Activated CD8-positive, alpha-beta memory T cell treated with anti-CD3 and anti-CD28 coated beads, Interleukin-2, amount 50 U/mL, for 1 hour (primary cell): ENCODE measurements around the gene C14orf39.

ENCODE experiments used
- DNase-seq: peaks from one replicate; pipeline ENCODE4 v3.0.0-alpha.2; 2020; ENCODE audit errors: extremely low read depth

Gene C14orf39

DNA sequence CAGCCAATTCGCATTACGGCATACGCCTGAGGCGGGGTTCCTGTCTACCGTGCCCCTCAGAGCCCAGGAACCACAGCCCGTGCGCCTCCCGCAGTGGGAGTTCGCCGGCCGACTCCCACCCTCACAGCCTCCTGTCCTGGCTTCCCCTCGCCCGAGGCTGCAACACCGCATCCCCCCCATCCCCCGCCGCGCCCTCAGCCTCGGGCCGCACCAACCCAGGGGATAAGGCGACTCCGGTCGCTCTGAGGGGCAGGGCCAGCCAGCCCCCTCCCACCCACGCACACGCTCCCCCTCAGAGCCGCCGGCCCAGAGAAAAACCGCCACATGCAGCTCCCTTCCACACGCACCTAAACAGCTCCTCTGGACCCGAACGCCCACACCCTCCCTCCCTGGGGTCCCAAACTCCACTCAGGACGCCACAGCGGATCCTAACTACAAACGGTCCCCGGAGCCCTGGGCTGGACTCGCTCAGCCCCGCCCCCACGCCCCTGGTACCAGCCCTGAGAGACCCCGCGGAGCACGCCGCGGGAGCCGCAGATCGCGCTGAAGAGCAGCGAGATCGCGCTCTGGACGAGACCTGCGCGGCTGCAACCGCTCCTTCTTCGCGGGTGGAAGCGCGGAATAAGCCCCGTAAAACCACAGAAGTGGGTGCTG is at the start of gene C14orf39:
C14orf39 (minus strand) TSS at position 466 of the 654 bp plus-strand sequence. CDS start 985 bp downstream, outside the sequence.
- DNase-seq, result no peak

GRCh38 chr14:60532442-60532841 is 46.6 kb upstream of the C14orf39 start:
- DNase-seq, result no peak

DNA sequence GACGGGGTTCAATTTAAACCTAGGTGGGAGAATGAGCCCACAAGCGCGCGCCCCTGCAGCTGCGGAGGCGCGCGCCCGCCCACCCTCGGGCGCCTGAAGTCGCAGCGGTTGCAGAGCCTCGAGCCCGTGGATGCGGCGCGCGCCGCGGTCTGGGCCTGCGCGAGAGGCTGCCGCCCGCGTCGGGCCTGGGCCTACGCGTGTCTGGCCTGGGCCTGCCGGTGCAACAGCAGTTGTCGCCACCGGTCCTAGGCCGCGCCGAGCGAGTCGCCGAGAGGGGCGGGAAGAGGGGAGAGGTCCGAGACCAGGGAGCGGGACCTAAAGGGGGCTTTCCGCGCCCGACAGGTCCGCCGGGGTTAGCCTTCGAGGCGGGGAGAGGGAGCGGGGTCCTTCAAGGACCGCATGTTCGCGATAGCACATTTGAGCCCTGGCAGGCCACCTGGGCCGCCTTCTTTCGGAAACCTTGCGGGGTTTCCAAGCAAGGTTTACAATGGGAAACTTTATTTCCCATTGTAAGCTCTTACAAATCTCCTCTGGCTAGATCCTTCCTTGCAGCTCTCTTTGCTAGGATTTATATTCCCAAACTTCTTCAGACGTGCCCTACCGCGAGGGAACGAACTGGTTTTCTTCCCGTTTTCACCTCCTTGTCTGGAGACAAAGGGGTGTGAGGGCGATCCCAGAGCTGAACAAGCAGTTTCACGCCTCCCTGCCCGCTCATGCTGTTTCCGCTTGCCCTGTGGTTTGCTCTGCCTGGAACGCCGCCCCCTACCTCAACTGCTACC is 29.8 kb upstream of the C14orf39 start:
- no peak for DNase-seq

DNA sequence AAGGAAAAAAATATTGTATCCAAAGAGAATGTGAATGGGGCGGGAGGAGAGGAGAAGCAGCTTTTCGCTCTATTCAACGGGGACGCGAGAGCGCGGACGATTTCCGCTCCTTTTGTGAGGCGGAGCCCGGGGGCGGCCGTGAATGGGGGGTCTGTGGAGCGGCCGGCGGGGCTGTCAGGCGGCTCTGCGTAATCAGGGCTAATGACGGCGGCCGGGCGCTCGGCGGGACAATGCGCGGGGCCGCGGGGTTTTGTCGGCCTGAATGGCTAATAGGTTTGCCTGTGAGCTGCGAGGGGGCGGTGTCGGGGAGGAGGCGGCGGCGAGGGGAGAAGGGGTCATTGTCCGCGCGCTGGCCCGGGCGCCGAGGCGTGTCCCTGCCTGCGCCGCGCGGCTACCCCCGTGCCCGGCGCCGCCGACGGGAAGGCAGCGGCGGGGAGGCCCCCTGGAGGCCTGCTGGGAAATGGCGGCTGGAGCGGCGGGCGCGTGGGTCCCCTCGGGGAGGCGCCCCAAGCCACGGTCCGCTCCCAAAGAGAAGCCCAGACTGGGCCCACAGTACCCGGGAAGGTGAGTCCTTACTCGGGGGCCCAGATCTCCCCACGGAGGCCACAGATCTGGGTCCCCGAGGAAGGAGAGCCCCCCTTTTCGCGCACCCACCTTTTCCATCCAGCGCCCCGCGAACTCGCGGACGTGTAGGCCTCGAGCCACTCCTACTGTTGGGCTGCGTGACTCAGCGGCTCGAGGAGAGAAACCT is 29.1 kb upstream of the C14orf39 start:
- no peak for DNase-seq

DNA sequence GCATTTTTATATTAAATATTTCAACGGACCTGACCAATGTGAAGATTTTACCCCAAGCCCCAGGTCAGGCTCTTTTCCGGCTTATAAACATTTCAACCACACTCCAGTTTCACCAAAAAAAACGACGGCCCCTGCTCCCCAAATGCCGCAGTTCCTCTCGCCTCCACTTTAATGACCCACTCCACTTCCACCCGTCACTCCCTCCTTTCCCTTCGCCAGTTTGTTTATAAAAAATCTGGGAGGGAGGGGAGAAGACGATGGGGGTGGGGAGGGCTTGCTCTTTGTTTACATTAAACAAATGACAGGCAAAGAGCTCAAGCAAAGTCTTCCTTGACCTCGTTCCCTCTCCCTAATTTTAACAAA is 28.5 kb upstream of the C14orf39 start:
- no peak for DNase-seq

DNA sequence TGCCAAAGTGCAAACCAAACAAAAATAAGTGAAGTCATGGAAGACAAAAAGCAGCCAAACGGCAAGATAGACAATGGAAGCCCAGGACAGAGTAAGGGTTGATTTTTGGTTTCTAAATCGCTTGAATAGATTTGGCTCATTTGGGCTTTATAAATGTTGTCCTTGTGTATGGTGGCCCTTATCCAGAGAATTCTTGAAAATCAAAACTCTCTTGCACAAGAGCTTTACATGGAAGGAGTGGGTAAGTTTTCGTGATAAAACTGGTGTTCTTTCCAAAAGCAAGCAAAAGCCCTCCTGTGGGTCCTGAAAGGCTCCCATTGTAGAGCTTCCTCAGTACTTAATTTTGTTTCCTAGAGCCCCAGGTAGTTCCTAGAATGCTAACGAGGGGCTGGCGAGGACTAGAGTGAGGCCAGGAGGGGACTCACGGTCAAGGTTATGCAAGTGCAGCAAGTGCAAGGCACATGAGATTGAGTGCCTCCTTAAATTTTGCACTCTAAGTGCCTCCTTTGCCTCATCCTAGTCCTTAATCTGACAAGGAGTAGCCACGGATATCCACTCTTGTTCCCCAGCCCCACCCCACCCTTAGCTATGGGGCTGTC is 27.2 kb upstream of the C14orf39 start:
- DNase-seq, result no peak

DNA sequence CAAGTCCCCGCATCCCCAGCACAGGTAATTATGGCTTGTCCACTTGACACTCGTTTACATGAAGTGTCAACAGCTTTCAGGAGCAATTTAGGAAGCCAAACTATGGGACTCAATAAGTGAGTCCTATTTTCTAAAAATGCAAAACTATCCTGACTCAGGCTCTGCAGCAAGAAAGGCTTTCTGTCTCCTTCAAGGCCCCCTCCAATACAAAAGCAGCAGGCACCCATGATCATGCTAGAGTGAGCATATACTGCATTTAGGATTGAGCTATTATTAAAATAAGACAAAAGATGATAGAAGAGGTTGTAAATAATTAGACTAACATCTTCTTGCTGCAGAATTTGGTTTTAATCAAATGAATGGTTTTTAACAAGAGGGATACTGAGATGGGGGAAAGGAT is 26.3 kb upstream of the C14orf39 start:
- no peak for DNase-seq

DNA sequence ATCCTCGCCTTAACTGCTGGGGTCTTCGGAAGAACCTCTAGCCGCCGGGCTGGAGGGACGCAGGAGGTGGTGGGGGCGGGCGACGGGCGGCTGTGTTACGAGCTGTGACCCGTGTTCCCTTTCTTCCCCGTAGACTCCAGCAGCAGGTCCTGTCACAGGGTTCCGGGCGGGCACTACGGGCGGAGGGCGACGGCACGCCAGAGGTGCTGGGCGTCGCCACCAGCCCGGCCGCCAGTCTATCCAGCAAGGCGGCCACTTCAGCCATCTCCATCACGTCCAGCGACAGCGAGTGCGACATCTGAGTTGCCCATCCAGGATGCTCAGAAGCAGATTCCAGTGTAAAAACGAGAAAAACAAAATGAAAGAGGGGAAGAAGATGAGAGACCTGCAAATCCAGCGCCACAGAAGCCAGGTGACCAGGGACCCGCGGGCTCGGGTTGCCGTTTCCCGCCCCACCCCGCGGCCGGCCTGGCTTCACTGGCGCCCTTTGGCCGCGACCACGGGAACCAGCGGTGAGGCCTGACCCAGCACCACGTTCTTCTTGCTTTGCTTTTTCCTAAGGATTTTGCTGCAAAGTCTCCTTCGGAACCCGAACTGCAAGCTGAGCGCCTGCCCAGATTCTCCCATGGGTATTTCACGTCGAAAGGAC is 25.2 kb upstream of the C14orf39 start:
- DNase-seq, result no peak

DNA sequence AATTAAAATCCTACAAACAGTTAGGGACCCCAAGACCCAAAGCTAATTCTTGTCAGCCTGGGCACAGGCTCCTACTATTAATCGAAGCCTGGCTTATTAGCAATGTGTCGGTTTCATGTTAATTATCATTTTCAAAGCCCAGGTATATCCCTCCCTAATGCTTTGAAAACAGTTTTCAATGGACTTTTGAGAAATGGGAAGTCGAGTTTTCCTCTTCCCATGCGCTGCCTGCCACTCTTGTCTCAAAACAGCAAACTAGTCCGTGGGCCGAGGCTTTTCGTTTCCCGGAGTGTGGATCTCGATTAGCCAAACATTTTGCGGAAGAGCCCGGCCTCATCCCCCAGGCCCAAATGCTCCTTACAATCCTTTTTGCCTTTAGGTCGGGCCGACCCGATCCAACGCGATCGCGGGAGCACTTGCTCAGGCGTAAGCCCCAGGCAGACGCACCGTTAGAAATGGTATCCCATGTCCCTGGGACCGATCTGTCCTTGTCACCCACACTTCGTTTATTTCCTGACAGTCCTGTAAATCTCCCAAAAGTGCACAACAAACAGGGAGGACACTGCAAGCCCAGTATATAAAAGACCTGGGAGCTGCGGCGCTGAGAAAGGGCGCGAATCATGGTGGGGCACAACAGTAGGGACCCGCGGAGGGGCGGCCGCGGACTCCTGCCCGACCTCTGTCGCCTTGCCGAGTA is 24.5 kb upstream of the C14orf39 start:
- no peak for DNase-seq

GRCh38 chr14:60509438-60510253 is 23.8 kb upstream of the C14orf39 start:
- DNase-seq, result no peak

DNA sequence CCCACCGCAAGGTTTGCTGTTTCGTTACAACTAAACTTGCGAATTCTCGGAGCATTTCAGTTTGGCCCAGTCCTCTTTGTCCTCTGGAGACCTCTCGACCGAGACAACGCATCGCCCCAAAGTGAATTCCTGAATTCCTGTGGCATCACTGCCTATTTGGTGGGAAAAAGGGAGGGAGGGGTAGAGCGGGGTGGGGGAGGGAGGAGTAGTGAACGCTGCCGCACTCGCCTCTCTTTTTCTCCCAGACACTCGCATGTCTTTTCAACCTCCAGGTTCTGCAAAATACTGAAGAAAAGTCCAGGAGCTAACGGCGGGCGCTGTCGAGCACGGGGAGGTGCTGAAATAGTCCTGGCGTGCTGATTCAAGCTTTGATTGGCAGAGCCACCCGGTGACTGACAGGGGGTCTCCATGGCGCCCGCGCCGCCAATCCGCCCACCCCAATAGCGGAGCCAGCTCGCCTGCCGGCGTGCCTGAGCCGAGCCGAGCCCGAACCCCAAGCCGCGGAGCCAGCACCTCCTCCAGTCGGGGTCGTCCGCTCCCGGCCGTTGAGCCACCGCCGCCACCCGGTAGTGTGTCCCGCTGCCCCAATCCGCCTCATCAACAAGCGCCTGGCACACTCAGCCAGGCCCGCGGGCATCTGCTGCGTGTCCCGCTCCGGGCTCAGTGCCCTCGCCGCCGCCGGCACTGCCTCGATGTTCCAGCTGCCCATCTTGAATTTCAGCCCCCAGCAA is 23.0 kb upstream of the C14orf39 start, which contains the start of gene SIX6:
SIX6 (plus strand) TSS at position 440 of the 731 bp plus-strand sequence; CDS start at position 693, 253 bp downstream.
- DNase-seq, result no peak

GRCh38 chr14:60508363-60508706 is 22.5 kb upstream of the C14orf39 start:
- DNase-seq, result no peak

GRCh38 chr14:60506985-60507829 is 21.3 kb upstream of the C14orf39 start:
- no peak for DNase-seq

DNA sequence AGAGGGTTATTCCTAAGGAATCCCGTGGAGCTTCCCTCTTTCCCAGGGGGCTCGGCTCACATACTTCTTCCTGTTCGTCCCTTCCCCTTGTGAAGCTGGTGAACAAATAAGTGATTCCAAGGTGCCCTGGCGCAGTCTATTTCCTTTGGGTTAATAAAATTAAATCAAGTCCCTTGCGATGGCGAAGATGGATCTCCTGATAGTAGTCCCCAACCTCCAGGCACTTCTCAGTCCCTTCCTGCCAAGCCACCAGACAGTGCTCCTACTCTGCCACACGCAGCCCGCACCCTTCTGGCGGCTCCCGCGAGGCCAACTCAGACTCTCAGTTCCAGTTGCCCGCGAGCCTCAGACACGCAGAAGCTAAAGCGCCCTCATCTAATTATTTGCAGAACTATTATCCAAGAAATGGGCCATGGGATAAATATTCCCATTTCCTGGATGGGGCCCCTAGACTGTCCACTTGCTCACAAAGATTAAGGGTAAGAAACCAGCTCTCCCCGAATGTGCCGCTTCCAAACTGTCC is 20.7 kb upstream of the C14orf39 start:
- no peak for DNase-seq

- DNase-seq, result no peak
Measured at GRCh38 chr14:60506010-60506409, 20.1 kb upstream of the C14orf39 start.

DNA sequence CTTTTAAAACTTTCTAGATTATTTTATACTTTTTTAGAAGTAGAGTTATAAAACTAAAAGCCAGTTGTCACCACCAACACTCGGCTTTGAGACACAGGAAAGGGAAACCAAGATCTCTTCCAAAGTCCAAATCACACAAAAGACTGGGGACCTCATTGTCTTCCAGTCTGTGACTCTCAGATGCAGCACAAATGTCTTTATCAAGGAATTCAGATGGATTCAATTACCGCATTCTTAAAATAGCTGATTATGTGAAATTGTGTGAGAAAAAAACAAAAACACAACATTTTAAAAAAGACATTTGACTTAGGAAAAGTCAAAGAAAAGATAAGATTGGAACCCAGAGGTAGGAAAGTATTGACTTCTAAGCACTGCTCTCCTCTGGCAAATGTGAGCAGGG is 19.6 kb upstream of the C14orf39 start:
- no peak for DNase-seq

- no peak for DNase-seq
Measured at GRCh38 chr14:60502541-60502940, 16.7 kb upstream of the C14orf39 start.

DNA sequence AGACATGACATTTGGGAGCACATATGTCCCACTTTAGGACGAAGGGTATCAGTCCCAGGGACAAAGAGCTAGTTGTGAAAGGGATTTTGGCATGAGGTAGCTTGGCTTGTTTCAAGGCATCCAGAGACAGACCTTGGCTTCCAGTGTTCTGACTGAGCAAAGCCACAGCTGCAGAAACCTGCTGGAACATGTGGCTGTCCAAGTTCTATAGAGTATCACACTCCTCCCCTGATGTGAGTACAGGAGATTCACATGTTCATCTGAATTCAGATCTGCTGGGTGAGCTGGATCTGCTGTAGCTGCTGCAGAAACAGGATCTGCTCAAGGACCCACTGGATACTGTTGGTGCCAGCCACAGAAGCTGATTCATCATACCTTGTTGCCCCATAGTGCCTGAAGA is 10.1 kb upstream of the C14orf39 start:
- no peak for DNase-seq
